Body of pancreas (tissue), 4 donors: ENCODE measurements around the gene FBXO34. TPM values are rescaled to one million over a fixed set of nuclear protein-coding genes. Genes with fewer than 3 reads are reported as not detected.
"Not testable (repeated sequence)": the region's sequence is repeated elsewhere in the genome, so short reads cannot be mapped to it uniquely, and the experiment has no call there.

ENCODE experiments used
- ATAC-seq: fragments of 150-250 bp; one replicate; pipeline ENCODE4 v1.9.1; 2016
- DNase-seq, 4 donors: peaks; one replicate each; pipeline ENCODE4 v3.0.0-alpha.2; 2019
- H3K27ac ChIP-seq, 4 donors: fragments of 200-600 bp; sonication (generic); 1 replicate in 3 of 4; 2 replicates in 1 of 4; pipeline versions ENCODE4 v1.5.1 to v1.6.1; 2016 to 2019; ENCODE audit warnings: mild to moderate bottlenecking in 1 of 4, mixed read lengths in 1 of 4, moderate library complexity in 1 of 4
- H3K27me3 ChIP-seq, 2 donors: fragments of 200-600 bp; sonication (generic); one replicate each; pipeline ENCODE4 v1.6.0; 2016; ENCODE audit warnings: mild to moderate bottlenecking in 1 of 2
- H3K36me3 ChIP-seq, 2 donors: fragments of 200-600 bp; sonication (generic); replicated peaks in 1 of 2; 2 replicates each; pipeline ENCODE4 v1.5.1; 2016; ENCODE audit warnings: low read depth in 2 of 2; ENCODE audit not compliant: insufficient read depth in 1 of 2
- H3K4me1 ChIP-seq: fragments of 200-600 bp; sonication (generic); one replicate; pipeline ENCODE4 v1.6.0; 2016
- H3K4me3 ChIP-seq, 2 donors: fragments of 200-600 bp; sonication (generic); 1 replicate in 1 of 2; 2 replicates in 1 of 2; pipeline ENCODE4 v1.5.1; 2016 to 2019
- H3K9me3 ChIP-seq, 3 donors: fragments of 200-600 bp; sonication (generic); 1 replicate in 2 of 3; 2 replicates in 1 of 3; pipeline ENCODE4 v1.5.1; 2016
- CTCF ChIP-seq, 7 experiments: fragments of 450-650 bp in 4 of 7; fragments of 200-600 bp in 3 of 7; sonication (generic) in 3 of 7; IDR thresholded peaks; one replicate each; pipeline ENCODE4 v1.5.1; 2016 to 2019; ENCODE audit warnings: antibody characterized with exemption in 7 of 7
- POLR2A ChIP-seq, 3 donors: fragments of 450-650 bp; IDR thresholded peaks; one replicate each; pipeline ENCODE4 v1.6.1; 2016; ENCODE audit warnings: antibody characterized with exemption in 3 of 3, mild to moderate bottlenecking in 2 of 3
- WGBS, 2 donors: methylation state at CpG; one replicate each; pipeline ENCODE4 v1.1.5; 2017; 5-methylcytosine and 5-hydroxymethylcytosine counted together
- intact Hi-C: fragments of 100-400 bp; cut with DNase I; formaldehyde crosslinking; loops from one replicate; pipeline ENCODE4 v1.15.1; 2023
- total RNA-seq, 2 donors: library from RNA; depleted of rRNA; stranded (reverse); fragments of >200 nt; gene quantifications; one replicate each; pipeline ENCODE4 v1.1.0, GENCODE V29; 2016

The FBXO34 gene
- total RNA-seq, 2 donors from 2014 or later = 14.2 to 17.4 TPM

- TF ChIP-seq POLR2A (IDR thresholded peaks at IDR 0.05) = no peak
- no peak for TF ChIP-seq CTCF (IDR thresholded peaks at IDR 0.05)
- Histone ChIP-seq H3K9me3 (no peaks in the 10 kb centered on the region), H3K4me1 (no peaks in the 10 kb centered on the region), H3K36me3 (peaks cover 0 to 9% of the 10 kb centered on the region in 2 donors), H3K27ac (no peak overlapping the region), H3K27me3 (no peaks in the 10 kb centered on the region), H3K4me3 (no peak overlapping the region)
- ATAC-seq (no peak), DNase-seq (no peak)
- WGBS, 2 donors = 94 to 95% methylated on average over 4 of the region's 4 CpGs
- intact Hi-C loops = no loop called here
Observed at GRCh38 chr14:55374771-55375170, 103.5 kb downstream of the FBXO34 start.

- intact Hi-C loops = no loop called here
- DNase-seq (no peak), ATAC-seq (no peak)
- no peak overlapping the region for H3K4me3 ChIP-seq
- H3K27ac ChIP-seq = no peak overlapping the region
- no peaks in the 10 kb centered on the region for H3K9me3 ChIP-seq
- TF ChIP-seq POLR2A (IDR thresholded peaks at IDR 0.05) (no peak), CTCF (IDR thresholded peaks at IDR 0.05) (no peak)
- H3K4me1 ChIP-seq = no peaks in the 10 kb centered on the region
- H3K27me3 ChIP-seq = no peaks in the 10 kb centered on the region
- 91 to 92% methylated on average over 5 of the region's 5 CpGs for WGBS, 2 donors
- peaks cover 0 to 16% of the 10 kb centered on the region in 2 donors for H3K36me3 ChIP-seq
Observed at GRCh38 chr14:55377236-55377635, 106.0 kb downstream of the FBXO34 start.

- intact Hi-C loops = no loop called here
- no peak for TF ChIP-seq CTCF (IDR thresholded peaks at IDR 0.05)
- no peak for TF ChIP-seq POLR2A (IDR thresholded peaks at IDR 0.05)
- Histone ChIP-seq H3K27ac (no peak overlapping the region), H3K9me3 (no peaks in the 10 kb centered on the region), H3K36me3 (peaks cover 0 to 18% of the 10 kb centered on the region in 2 donors), H3K27me3 (no peaks in the 10 kb centered on the region), H3K4me1 (no peaks in the 10 kb centered on the region), H3K4me3 (no peak overlapping the region)
- no peak for ATAC-seq
- no peak for DNase-seq
- WGBS, 2 donors = 70 to 75% methylated on average over 5 of the region's 5 CpGs
Observed at GRCh38 chr14:55381040-55381439, 109.8 kb downstream of the FBXO34 start.

- TF ChIP-seq CTCF (IDR thresholded peaks at IDR 0.05) (no peak), POLR2A (IDR thresholded peaks at IDR 0.05) (no peak)
- Histone ChIP-seq H3K27ac (no peak overlapping the region), H3K4me3 (no peak overlapping the region), H3K4me1 (no peaks in the 10 kb centered on the region), H3K27me3 (no peaks in the 10 kb centered on the region), H3K9me3 (no peaks in the 10 kb centered on the region), H3K36me3 (peaks cover 0 to 15% of the 10 kb centered on the region in 2 donors)
- no peak for ATAC-seq
- WGBS, 2 donors = 84 to 90% methylated on average over 2 of the region's 2 CpGs
- intact Hi-C loops = no loop called here
- no peak for DNase-seq
Observed at GRCh38 chr14:55381561-55381960, 110.3 kb downstream of the FBXO34 start.

GRCh38 chr14:55382483-55382882, 111.3 kb downstream of the FBXO34 start:
- no peak overlapping the region for H3K4me3 ChIP-seq
- TF ChIP-seq POLR2A (IDR thresholded peaks at IDR 0.05) (no peak), CTCF (IDR thresholded peaks at IDR 0.05) (no peak)
- no peaks in the 10 kb centered on the region for H3K4me1 ChIP-seq
- H3K36me3 ChIP-seq = peaks cover 0 to 14% of the 10 kb centered on the region in 2 donors
- WGBS, 2 donors = 74 to 78% methylated on average over 4 of the region's 4 CpGs
- H3K27me3 ChIP-seq = no peaks in the 10 kb centered on the region
- DNase-seq (no peak), ATAC-seq (no peak)
- no peaks in the 10 kb centered on the region for H3K9me3 ChIP-seq
- no peak overlapping the region for H3K27ac ChIP-seq
- intact Hi-C loops = no loop called here

- H3K4me3 ChIP-seq, H3K9me3 ChIP-seq, ATAC-seq, intact Hi-C loops, H3K4me1 ChIP-seq, H3K27ac ChIP-seq, H3K27me3 ChIP-seq, DNase-seq: not testable (repeated sequence)
- WGBS, 2 donors = 80 to 86% methylated on average over 10 of the region's 10 CpGs
- H3K36me3 ChIP-seq = peaks cover 0 to 14% of the 10 kb centered on the region in 2 donors
Observed at GRCh38 chr14:55383056-55383466, 111.8 kb downstream of the FBXO34 start.
